ENCODE data around the gene APOBEC3A.
"Not testable (repeated sequence)": the region's sequence is repeated elsewhere in the genome, so short reads cannot be mapped to it uniquely, and the experiment has no call there.

Gene APOBEC3A

GRCh38 chr22:38943201-38943600, 14.2 kb upstream of the APOBEC3A start:
- DNase-seq (ENCODE audit: low spot score), result no peak
- TF ChIP-seq CTCF (IDR thresholded peaks at IDR 0.05; ENCODE audit: extremely low read depth, missing control alignments), result no peak

- TF ChIP-seq CTCF (IDR thresholded peaks at IDR 0.05; ENCODE audit: extremely low read depth, missing control alignments), result no peak
- DNase-seq (ENCODE audit: low spot score), result no peak
Measured at GRCh38 chr22:38943882-38944281, 13.5 kb upstream of the APOBEC3A start.

GRCh38 chr22:38944653-38945052, 12.8 kb upstream of the APOBEC3A start:
- no peak for TF ChIP-seq CTCF (IDR thresholded peaks at IDR 0.05; ENCODE audit: extremely low read depth, missing control alignments)
- DNase-seq (ENCODE audit: low spot score), result no peak

GRCh38 chr22:38945706-38946338, 11.6 kb upstream of the APOBEC3A start:
- not testable (repeated sequence) for DNase-seq (ENCODE audit: low spot score)

GRCh38 chr22:38946771-38947170, 10.6 kb upstream of the APOBEC3A start:
- no peak for TF ChIP-seq CTCF (IDR thresholded peaks at IDR 0.05; ENCODE audit: extremely low read depth, missing control alignments)
- DNase-seq (ENCODE audit: low spot score), result no peak

- no peak for DNase-seq (ENCODE audit: low spot score)
- TF ChIP-seq CTCF (IDR thresholded peaks at IDR 0.05; ENCODE audit: extremely low read depth, missing control alignments), result no peak
Measured at GRCh38 chr22:38947321-38948140, 9.9 kb upstream of the APOBEC3A start.

- no peak for TF ChIP-seq CTCF (IDR thresholded peaks at IDR 0.05; ENCODE audit: extremely low read depth, missing control alignments)
- DNase-seq (ENCODE audit: low spot score), result no peak
Measured at GRCh38 chr22:38948181-38948940, 9.0 kb upstream of the APOBEC3A start.
